ENCODE results near the gene ARRDC3. TPM values are rescaled to one million over a fixed set of nuclear protein-coding genes. Genes with fewer than 3 reads are reported as not detected.

Gene ARRDC3
- total and polyA plus RNA-seq, 9 of the 15 experiments (the other 6 are each of a cell fraction or from before 2014, with no cell fraction given) = 15.3 to 58.1 (median 39.4) TPM

GRCh38 chr5:91383027-91383955, at the start of gene ARRDC3 (continued):
- TF ChIP-seq REST (IDR thresholded peaks at IDR 0.05; ENCODE audit: borderline replicate concordance) (peak; percentile 27; the same call in 1 of the 2 replicates), REST (CRISPR knock-in tag; IDR thresholded peaks at IDR 0.05; ENCODE audit: low read depth) (peak; percentile 19; the same call in 1 of the 2 replicates), CEBPG (CRISPR knock-in tag; IDR thresholded peaks at IDR 0.05) (0 out of 2 replicates have a peak, but pooled peaks have one; percentile 21), CEBPG (tag; conservative IDR thresholded peaks at IDR 0.05 in 1 of 2, IDR thresholded peaks at IDR 0.05 in 1 of 2) (peak; percentile 29 to 87; a peak in 2 of 4 replicates), TCF7 (IDR thresholded peaks at IDR 0.05; ENCODE audit: borderline replicate concordance) (0 out of 2 replicates have a peak, but pooled peaks have one; percentile 27), RAD51 (IDR thresholded peaks at IDR 0.05; ENCODE audit: borderline replicate concordance, low read depth) (no peak), ZNF133 (CRISPR knock-in tag; IDR thresholded peaks at IDR 0.05) (peak; percentile 56; the same call in 1 of the 2 replicates), LCOR (CRISPR knock-in tag; IDR thresholded peaks at IDR 0.05) (peak; percentile 39; the same call in 1 of the 2 replicates), PHTF2 (CRISPR knock-in tag; IDR thresholded peaks at IDR 0.05) (peak; percentile 77; the same call in 1 of the 2 replicates), MED1 (CRISPR knock-in tag; IDR thresholded peaks at IDR 0.05; ENCODE audit: borderline replicate concordance) (peak; percentile 69; the same call in 1 of the 2 replicates), CBX1 (IDR thresholded peaks at IDR 0.05; ENCODE audit: low read depth) (peak; percentile 87; the same call in 1 of the 2 replicates), TRIM25 (IDR thresholded peaks at IDR 0.05; ENCODE audit: borderline replicate concordance) (0 out of 2 replicates have a peak, but pooled peaks have one; percentile 22), SAP30 (IDR thresholded peaks at IDR 0.05; ENCODE audit: borderline replicate concordance, insufficient read depth, low read depth, low read length, poor library complexity, severe bottlenecking) (no peak), HDAC1 (IDR thresholded peaks at IDR 0.05) (0 out of 4 replicates have a peak, but pooled peaks of 1 of the 2 experiments have one; percentile 40), CTBP1 (IDR thresholded peaks at IDR 0.05; ENCODE audit: borderline replicate concordance) (peak; percentile 93), MEF2A (IDR thresholded peaks at IDR 0.05; ENCODE audit: control insufficient read depth, low read depth, low read length) (0 out of 2 replicates have a peak, but pooled peaks have one; percentile 14)
